Activated T-helper 17 cell treated with anti-CD3 and anti-CD28 coated beads, Interleukin-2, amount 50 U/mL, for 72 hours (primary cell): ENCODE measurements around the gene TMC3. TPM values are rescaled to one million over a fixed set of nuclear protein-coding genes. Genes with fewer than 3 reads are reported as not detected.
"Not testable (repeated sequence)": the region's sequence is repeated elsewhere in the genome, so short reads cannot be mapped to it uniquely, and the experiment has no call there.

Source experiments
- ATAC-seq: fragments of 150-1000 bp; cut with Tn5 transposase; replicated peaks from 2 replicates; pipeline ENCODE4 v1.10.0; 2021; ENCODE audit warnings: mild to moderate bottlenecking, moderate library complexity
- H3K27ac Mint-ChIP-seq: one replicate; pipeline ENCODE4 v1.8.0; 2022; ENCODE audit warnings: mixed read lengths
- H3K27me3 Mint-ChIP-seq: one replicate; pipeline ENCODE4 v1.8.0; 2022; ENCODE audit warnings: mixed read lengths
- H3K36me3 Mint-ChIP-seq: one replicate; pipeline ENCODE4 v1.8.0; 2022; ENCODE audit warnings: low read depth, mild to moderate bottlenecking, mixed read lengths
- H3K4me1 Mint-ChIP-seq: one replicate; pipeline ENCODE4 v1.8.0; 2022; ENCODE audit warnings: mixed read lengths
- H3K4me3 Mint-ChIP-seq: one replicate; pipeline ENCODE4 v1.8.0; 2022; ENCODE audit warnings: mild to moderate bottlenecking, mixed read lengths
- H3K9me3 Mint-ChIP-seq: one replicate; pipeline ENCODE4 v1.8.0; 2022; ENCODE audit warnings: mixed read lengths
- total RNA-seq, 2 donors: library from RNA; stranded (reverse); gene quantifications; one replicate each; pipeline ENCODE4 v1.2.3, GENCODE V29; 2022

The TMC3 gene
- total RNA-seq = not detected

GRCh38 chr15:81373775-81374395, at the start of gene TMC3:
TMC3 (minus strand) TSS chr15:81374213; CDS start chr15:81374077, 136 bp downstream.
- H3K9me3 Mint-ChIP-seq = no peaks in the 10 kb centered on the region
- no peak within 1 kb of the TSS for H3K4me3 Mint-ChIP-seq
- ATAC-seq = no peak
- no peaks in the 10 kb centered on the region for H3K36me3 Mint-ChIP-seq
- H3K4me1 Mint-ChIP-seq = no peaks in the 10 kb centered on the region
- no peak within 1 kb of the TSS for H3K27ac Mint-ChIP-seq
- H3K27me3 Mint-ChIP-seq = no peaks in the 10 kb centered on the region

- no peak overlapping the region for H3K27ac Mint-ChIP-seq
- no peaks in the 10 kb centered on the region for H3K36me3 Mint-ChIP-seq
- H3K4me1 Mint-ChIP-seq = no peaks in the 10 kb centered on the region
- no peak for ATAC-seq
- no peaks in the 10 kb centered on the region for H3K9me3 Mint-ChIP-seq
- peaks cover 4% of the 10 kb centered on the region for H3K27me3 Mint-ChIP-seq
- H3K4me3 Mint-ChIP-seq = no peak overlapping the region
Measured at GRCh38 chr15:81421461-81421860, 47.4 kb upstream of the TMC3 start.

- H3K4me1 Mint-ChIP-seq = no peaks in the 10 kb centered on the region
- H3K27ac Mint-ChIP-seq = no peak overlapping the region
- no peak overlapping the region for H3K4me3 Mint-ChIP-seq
- H3K9me3 Mint-ChIP-seq = no peaks in the 10 kb centered on the region
- ATAC-seq = no peak
- peaks cover under 1% of the 10 kb centered on the region for H3K27me3 Mint-ChIP-seq
- H3K36me3 Mint-ChIP-seq = no peaks in the 10 kb centered on the region
Measured at GRCh38 chr15:81419332-81419943, 45.4 kb upstream of the TMC3 start.

- no peaks in the 10 kb centered on the region for H3K4me1 Mint-ChIP-seq
- no peak overlapping the region for H3K27ac Mint-ChIP-seq
- no peaks in the 10 kb centered on the region for H3K9me3 Mint-ChIP-seq
- no peaks in the 10 kb centered on the region for H3K36me3 Mint-ChIP-seq
- H3K27me3 Mint-ChIP-seq = no peaks in the 10 kb centered on the region
- ATAC-seq = no peak
- H3K4me3 Mint-ChIP-seq = no peak overlapping the region
Measured at GRCh38 chr15:81418891-81419290, 44.9 kb upstream of the TMC3 start.

GRCh38 chr15:81418444-81418843, 44.4 kb upstream of the TMC3 start:
- no peak overlapping the region for H3K4me3 Mint-ChIP-seq
- peaks cover 2% of the 10 kb centered on the region for H3K27me3 Mint-ChIP-seq
- H3K36me3 Mint-ChIP-seq = no peaks in the 10 kb centered on the region
- H3K4me1 Mint-ChIP-seq = no peaks in the 10 kb centered on the region
- ATAC-seq = no peak
- H3K9me3 Mint-ChIP-seq = no peaks in the 10 kb centered on the region
- no peak overlapping the region for H3K27ac Mint-ChIP-seq

GRCh38 chr15:81414274-81414968, 40.4 kb upstream of the TMC3 start:
- H3K36me3 Mint-ChIP-seq, H3K9me3 Mint-ChIP-seq, H3K4me3 Mint-ChIP-seq, H3K27ac Mint-ChIP-seq, ATAC-seq, H3K4me1 Mint-ChIP-seq: not testable (repeated sequence)
- H3K27me3 Mint-ChIP-seq = peaks cover 13% of the 10 kb centered on the region

GRCh38 chr15:81413851-81414250, 39.8 kb upstream of the TMC3 start:
- no peak overlapping the region for H3K27ac Mint-ChIP-seq
- H3K36me3 Mint-ChIP-seq = no peaks in the 10 kb centered on the region
- no peak for ATAC-seq

GRCh38 chr15:81411969-81412633, 38.1 kb upstream of the TMC3 start:
- Mint-ChIP-seq H3K27ac (no peak overlapping the region), H3K36me3 (no peaks in the 10 kb centered on the region), H3K4me3 (no peak overlapping the region), H3K9me3 (no peaks in the 10 kb centered on the region), H3K4me1 (no peaks in the 10 kb centered on the region), H3K27me3 (peaks cover 23% of the 10 kb centered on the region)
- ATAC-seq = no peak

More at GRCh38 chr15:81413851-81414250, 39.8 kb upstream of the TMC3 start:
- Mint-ChIP-seq H3K4me3 (no peak overlapping the region), H3K27me3 (peaks cover 13% of the 10 kb centered on the region), H3K4me1 (no peaks in the 10 kb centered on the region), H3K9me3 (no peaks in the 10 kb centered on the region)

- no peaks in the 10 kb centered on the region for H3K4me1 Mint-ChIP-seq
- ATAC-seq = no peak
- H3K27me3 Mint-ChIP-seq = peaks cover 23% of the 10 kb centered on the region
- no peak overlapping the region for H3K27ac Mint-ChIP-seq
- no peaks in the 10 kb centered on the region for H3K9me3 Mint-ChIP-seq
- no peak overlapping the region for H3K4me3 Mint-ChIP-seq
- H3K36me3 Mint-ChIP-seq = no peaks in the 10 kb centered on the region
Measured at GRCh38 chr15:81411051-81411450, 37.0 kb upstream of the TMC3 start.

GRCh38 chr15:81410318-81410753, 36.3 kb upstream of the TMC3 start:
- Mint-ChIP-seq H3K36me3 (no peaks in the 10 kb centered on the region), H3K27me3 (peaks cover 29% of the 10 kb centered on the region), H3K27ac (no peak overlapping the region), H3K4me1 (no peaks in the 10 kb centered on the region), H3K4me3 (no peak overlapping the region), H3K9me3 (no peaks in the 10 kb centered on the region)
- ATAC-seq = no peak

- H3K27ac Mint-ChIP-seq = no peak overlapping the region
Measured at GRCh38 chr15:81407718-81408117, 33.7 kb upstream of the TMC3 start.

GRCh38 chr15:81407176-81407575, 33.2 kb upstream of the TMC3 start:
- Mint-ChIP-seq H3K36me3 (no peaks in the 10 kb centered on the region), H3K9me3 (no peaks in the 10 kb centered on the region), H3K27ac (no peak overlapping the region), H3K4me3 (no peak overlapping the region), H3K27me3 (peaks cover 28% of the 10 kb centered on the region), H3K4me1 (no peaks in the 10 kb centered on the region)
- ATAC-seq = no peak

More at GRCh38 chr15:81407718-81408117, 33.7 kb upstream of the TMC3 start:
- H3K4me3 Mint-ChIP-seq = no peak overlapping the region
- no peaks in the 10 kb centered on the region for H3K36me3 Mint-ChIP-seq
- H3K27me3 Mint-ChIP-seq = peaks cover 28% of the 10 kb centered on the region
- H3K9me3 Mint-ChIP-seq = no peaks in the 10 kb centered on the region
- H3K4me1 Mint-ChIP-seq = no peaks in the 10 kb centered on the region
- no peak for ATAC-seq

- Mint-ChIP-seq H3K9me3 (no peaks in the 10 kb centered on the region), H3K27ac (no peak overlapping the region), H3K4me3 (no peak overlapping the region), H3K4me1 (no peaks in the 10 kb centered on the region), H3K27me3 (peaks cover 6% of the 10 kb centered on the region), H3K36me3 (no peaks in the 10 kb centered on the region)
- ATAC-seq = no peak
Measured at GRCh38 chr15:81400640-81401236, 26.7 kb upstream of the TMC3 start.

- no peak overlapping the region for H3K4me3 Mint-ChIP-seq
- H3K36me3 Mint-ChIP-seq = no peaks in the 10 kb centered on the region
- no peaks in the 10 kb centered on the region for H3K27me3 Mint-ChIP-seq
- no peak overlapping the region for H3K27ac Mint-ChIP-seq
- no peaks in the 10 kb centered on the region for H3K4me1 Mint-ChIP-seq
- ATAC-seq = no peak
- no peaks in the 10 kb centered on the region for H3K9me3 Mint-ChIP-seq
Measured at GRCh38 chr15:81398910-81399551, 25.0 kb upstream of the TMC3 start.
